Gastroesophageal sphincter (tissue), 4 donors: ENCODE data around the gene SERPINE2. TPM values are rescaled to one million over a fixed set of nuclear protein-coding genes. Genes with fewer than 3 reads are reported as not detected.

Experiments used
- ATAC-seq: fragments of 150-250 bp; one replicate; pipeline ENCODE4 v1.9.1; 2016; ENCODE audit warnings: mild to moderate bottlenecking, moderate library complexity
- H3K27ac ChIP-seq, 4 donors: fragments of 200-600 bp; sonication (generic) in 3 of 4; 1 replicate in 3 of 4; 2 replicates in 1 of 4; pipeline ENCODE4 v1.5.1; 2016 to 2019
- H3K27me3 ChIP-seq: fragments of 200-600 bp; sonication (generic); one replicate; pipeline ENCODE4 v1.5.1; 2019
- H3K36me3 ChIP-seq, 2 donors: fragments of 200-600 bp; sonication (generic); one replicate each; pipeline ENCODE4 v1.5.1; 2019; ENCODE audit warnings: control low read depth in 1 of 2
- H3K4me1 ChIP-seq, 3 donors: fragments of 200-600 bp; sonication (generic); 1 replicate in 2 of 3; 2 replicates in 1 of 3; pipeline ENCODE4 v1.5.1; 2016 to 2019; ENCODE audit warnings: control low read depth in 2 of 3
- H3K4me3 ChIP-seq, 2 donors: fragments of 200-600 bp; sonication (generic); one replicate each; pipeline ENCODE4 v1.5.1; 2019; ENCODE audit warnings: mild to moderate bottlenecking in 1 of 2, moderate library complexity in 1 of 2
- H3K9me3 ChIP-seq, 3 donors: fragments of 200-600 bp; sonication (generic); one replicate each; pipeline ENCODE4 v1.5.1; 2017 to 2019; ENCODE audit warnings: control low read depth in 2 of 3
- EP300 ChIP-seq: sonication (generic); formaldehyde crosslinking; IDR thresholded peaks from one replicate; pipeline ENCODE4 v1.6.1; 2017; ENCODE audit warnings: antibody characterized with exemption, mild to moderate bottlenecking
- POLR2A ChIP-seq, 2 donors: fragments of 450-650 bp; IDR thresholded peaks; one replicate each; pipeline ENCODE4 v1.6.1; 2017; ENCODE audit warnings: antibody characterized with exemption in 2 of 2, mild to moderate bottlenecking in 2 of 2, moderate library complexity in 1 of 2
- POLR2AphosphoS5 ChIP-seq: sonication (generic); formaldehyde crosslinking; IDR thresholded peaks from one replicate; pipeline ENCODE4 v1.6.1; 2017; ENCODE audit warnings: antibody characterized with exemption
- WGBS, 2 donors: methylation state at CpG; one replicate each; pipeline ENCODE4 v1.1.5; 2018; ENCODE audit warnings: low coverage in 1 of 2; 5-methylcytosine and 5-hydroxymethylcytosine counted together
- total RNA-seq, 4 donors: library from RNA; depleted of rRNA; stranded (reverse); fragments of >200 nt; gene quantifications; one replicate each; pipeline ENCODE4 v1.1.0, GENCODE V29; 2016
- TF ChIP-seq, protein P1 (sequence below), 4 experiments: fragments of 200-600 bp in 2 of 4; fragments of 450-650 bp in 2 of 4; sonication (generic) in 1 of 4; IDR thresholded peaks; one replicate each; pipeline ENCODE4 v1.5.1; 2017 to 2019; ENCODE audit warnings: antibody characterized with exemption in 4 of 4, mild to moderate bottlenecking in 2 of 4, moderate library complexity in 2 of 4

SERPINE2 gene
- total RNA-seq, 4 donors from 2014 or later, result 12.5 to 130 (median 48.6) TPM

DNA sequence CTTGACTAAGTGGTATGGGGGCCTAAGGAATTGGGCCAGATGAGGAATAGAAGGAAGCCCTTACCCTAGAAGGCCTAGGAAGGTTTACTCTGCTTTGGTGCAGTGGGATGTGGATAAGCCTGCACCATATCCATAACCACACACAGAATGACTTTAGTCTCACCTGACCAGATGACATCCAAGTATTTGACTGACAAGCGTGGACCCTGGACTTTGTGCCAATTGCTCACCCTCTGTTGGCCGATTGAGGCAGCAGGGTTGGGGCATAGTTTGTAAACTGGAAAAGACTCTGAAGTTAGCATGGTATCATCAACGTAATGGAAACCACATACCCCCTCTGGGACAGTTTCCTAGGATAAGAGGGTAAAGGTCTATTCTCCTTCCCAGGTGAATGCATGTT, 36.5 kb upstream of the SERPINE2 start:
- ATAC-seq, result no peak
- Histone ChIP-seq H3K27ac (no peak overlapping the region), H3K4me3 (no peak overlapping the region), H3K36me3 (no peaks in the 10 kb centered on the region), H3K4me1 (no peaks in the 10 kb centered on the region), H3K27me3 (no peaks in the 10 kb centered on the region), H3K9me3 (no peaks in the 10 kb centered on the region)
- TF ChIP-seq, protein P1, sequence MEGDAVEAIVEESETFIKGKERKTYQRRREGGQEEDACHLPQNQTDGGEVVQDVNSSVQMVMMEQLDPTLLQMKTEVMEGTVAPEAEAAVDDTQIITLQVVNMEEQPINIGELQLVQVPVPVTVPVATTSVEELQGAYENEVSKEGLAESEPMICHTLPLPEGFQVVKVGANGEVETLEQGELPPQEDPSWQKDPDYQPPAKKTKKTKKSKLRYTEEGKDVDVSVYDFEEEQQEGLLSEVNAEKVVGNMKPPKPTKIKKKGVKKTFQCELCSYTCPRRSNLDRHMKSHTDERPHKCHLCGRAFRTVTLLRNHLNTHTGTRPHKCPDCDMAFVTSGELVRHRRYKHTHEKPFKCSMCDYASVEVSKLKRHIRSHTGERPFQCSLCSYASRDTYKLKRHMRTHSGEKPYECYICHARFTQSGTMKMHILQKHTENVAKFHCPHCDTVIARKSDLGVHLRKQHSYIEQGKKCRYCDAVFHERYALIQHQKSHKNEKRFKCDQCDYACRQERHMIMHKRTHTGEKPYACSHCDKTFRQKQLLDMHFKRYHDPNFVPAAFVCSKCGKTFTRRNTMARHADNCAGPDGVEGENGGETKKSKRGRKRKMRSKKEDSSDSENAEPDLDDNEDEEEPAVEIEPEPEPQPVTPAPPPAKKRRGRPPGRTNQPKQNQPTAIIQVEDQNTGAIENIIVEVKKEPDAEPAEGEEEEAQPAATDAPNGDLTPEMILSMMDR (IDR thresholded peaks at IDR 0.05), result no peak
- TF ChIP-seq POLR2AphosphoS5, result no peak
- TF ChIP-seq EP300, result no peak
- no peak for TF ChIP-seq POLR2A (IDR thresholded peaks at IDR 0.05)
- WGBS, 2 donors, result 80 to 100% methylated on average over 1 to 3 of the region's 3 CpGs

- H3K27me3 ChIP-seq, result no peaks in the 10 kb centered on the region
- H3K4me3 ChIP-seq, result no peak overlapping the region
- TF ChIP-seq, protein P1 (IDR thresholded peaks at IDR 0.05), result no peak
- TF ChIP-seq POLR2AphosphoS5 (no peak), EP300 (no peak), POLR2A (IDR thresholded peaks at IDR 0.05) (no peak)
- no peaks in the 10 kb centered on the region for H3K36me3 ChIP-seq
- WGBS, 2 donors, result 67 to 100% methylated on average over 2 to 3 of the region's 3 CpGs
- no peak for ATAC-seq
- no peak overlapping the region for H3K27ac ChIP-seq
- H3K9me3 ChIP-seq, result no peaks in the 10 kb centered on the region
- no peaks in the 10 kb centered on the region for H3K4me1 ChIP-seq
Observed at GRCh38 chr2:224073676-224074075, 34.6 kb upstream of the SERPINE2 start.

DNA sequence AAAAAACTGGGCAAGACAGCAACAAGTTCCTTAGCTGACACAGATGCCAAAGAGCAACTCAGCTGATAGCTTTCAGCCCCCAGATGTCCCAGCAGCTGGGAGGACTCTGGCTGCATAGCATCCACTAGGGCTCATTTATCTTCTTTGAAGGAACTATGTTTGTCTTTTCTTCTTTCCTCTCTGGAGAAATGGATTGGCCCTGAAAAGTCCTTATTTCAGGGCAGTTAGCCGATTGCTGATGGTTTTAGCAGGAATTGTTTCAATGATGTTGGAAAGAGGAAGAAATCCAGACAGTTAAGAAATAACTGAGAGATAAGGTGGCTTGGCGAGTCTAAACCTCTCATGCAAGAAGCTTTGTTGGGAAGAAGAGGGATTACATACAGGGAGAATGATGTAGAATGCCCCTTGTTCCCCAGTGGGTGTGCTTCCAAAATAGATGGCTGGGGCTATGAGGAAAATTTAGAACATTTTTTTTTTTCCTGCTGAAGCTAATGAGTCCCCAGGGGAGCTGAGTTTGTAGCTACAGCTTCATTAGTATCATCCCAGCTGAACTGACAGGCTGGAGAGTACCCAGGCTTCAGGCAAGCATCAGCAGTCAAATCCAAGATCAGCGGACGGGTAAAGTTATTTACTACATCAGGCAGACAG, 33.6 kb upstream of the SERPINE2 start:
- Histone ChIP-seq H3K4me3 (no peak overlapping the region), H3K27me3 (no peaks in the 10 kb centered on the region)
- ATAC-seq, result peak; percentile 86

GRCh38 chr2:224069172-224069571, 30.1 kb upstream of the SERPINE2 start:
- Histone ChIP-seq H3K4me3 (no peak overlapping the region), H3K9me3 (no peaks in the 10 kb centered on the region), H3K27me3 (no peaks in the 10 kb centered on the region), H3K27ac (no peak overlapping the region), H3K4me1 (no peaks in the 10 kb centered on the region), H3K36me3 (no peaks in the 10 kb centered on the region)
- TF ChIP-seq POLR2AphosphoS5 (no peak), POLR2A (IDR thresholded peaks at IDR 0.05) (no peak)
- ATAC-seq, result no peak
- 42 to 59% methylated on average over 3 to 6 of the region's 6 CpGs for WGBS, 2 donors

More for the DNA sequence above, 33.6 kb upstream of the SERPINE2 start:
- Histone ChIP-seq H3K36me3 (no peaks in the 10 kb centered on the region), H3K9me3 (no peaks in the 10 kb centered on the region), H3K27ac (peak overlapping the region in 2 of 4 donors; percentile 9 to 29), H3K4me1 (no peaks in the 10 kb centered on the region)
- TF ChIP-seq, protein P1 (IDR thresholded peaks at IDR 0.05), result peak in 2 of 4 experiments; percentile 16 to 35
- no peak for TF ChIP-seq EP300
- TF ChIP-seq POLR2AphosphoS5, result peak; percentile 46
- no peak for TF ChIP-seq POLR2A (IDR thresholded peaks at IDR 0.05)
- 28 to 33% methylated on average over 1 to 4 of the region's 4 CpGs for WGBS, 2 donors

- no peak for ATAC-seq
- Histone ChIP-seq H3K4me1 (no peaks in the 10 kb centered on the region), H3K27me3 (no peaks in the 10 kb centered on the region), H3K9me3 (no peaks in the 10 kb centered on the region), H3K4me3 (no peak overlapping the region), H3K36me3 (no peaks in the 10 kb centered on the region), H3K27ac (no peak overlapping the region)
- WGBS, 2 donors, result 97% methylated on average over 3 of the region's 4 CpGs; no CpG with 5 or more reads in 1 of the 2 donors
- TF ChIP-seq, protein P1 (IDR thresholded peaks at IDR 0.05), result no peak
- TF ChIP-seq POLR2A (IDR thresholded peaks at IDR 0.05), result no peak
- TF ChIP-seq EP300, result no peak
- no peak for TF ChIP-seq POLR2AphosphoS5
Observed at GRCh38 chr2:224063298-224063648, 24.2 kb upstream of the SERPINE2 start.
